Adrenal gland (tissue), 19 donors: Measurements from ENCODE around the gene ENKUR. TPM values are rescaled to one million over a fixed set of nuclear protein-coding genes. Genes with fewer than 3 reads are reported as not detected.
A peak's percentile ranks its signal among the peaks of the same experiment; 100 is the strongest.

Experiments
- DNase-seq, 7 donors: peaks; one replicate each; pipeline ENCODE4 v3.0.0-alpha.2; 2019 to 2020
- H3K27ac ChIP-seq, 5 donors: fragments of 200-600 bp; sonication (generic) in 4 of 5; 1 replicate in 3 of 5; 2 replicates in 2 of 5; pipeline versions ENCODE4 v1.5.1 to v1.8.0; 2016 to 2020; ENCODE audit warnings: mild to moderate bottlenecking in 1 of 5
- H3K27me3 ChIP-seq: fragments of 200-600 bp; 2 replicates; pipeline ENCODE4 v1.8.0; 2021
- H3K36me3 ChIP-seq, 2 donors: fragments of 200-600 bp; replicated peaks in 1 of 2; 1 replicate in 1 of 2; 2 replicates in 1 of 2; pipeline versions ENCODE4 v1.5.1 to v1.8.0; 2018 to 2022
- H3K4me1 ChIP-seq, 2 donors: fragments of 200-600 bp; replicated peaks in 1 of 2; 1 replicate in 1 of 2; 2 replicates in 1 of 2; pipeline versions ENCODE4 v1.5.1 to v1.8.0; 2018 to 2021
- H3K4me3 ChIP-seq, 4 donors: fragments of 200-600 bp; sonication (generic) in 3 of 4; one replicate each; pipeline ENCODE4 v1.5.1; 2016 to 2018
- H3K9me3 ChIP-seq, 3 donors: fragments of 200-600 bp; sonication (generic) in 1 of 3; replicated peaks in 1 of 3; 1 replicate in 2 of 3; 2 replicates in 1 of 3; pipeline versions ENCODE4 v1.5.1 to v1.8.0; 2016 to 2021
- POLR2A ChIP-seq, 2 donors: fragments of 450-650 bp; IDR thresholded peaks; one replicate each; pipeline ENCODE4 v1.6.1; 2017; ENCODE audit warnings: antibody characterized with exemption in 2 of 2, mild to moderate bottlenecking in 2 of 2, moderate library complexity in 1 of 2
- WGBS, 4 donors: extraction: QIAGEN DNeasy Blood & Tissue Kit in 2 of 4; methylation state at CpG; one replicate each; pipeline versions ENCODE4 v1.1.5 to v1.1.7; 2013 to 2017; 5-methylcytosine and 5-hydroxymethylcytosine counted together
- intact Hi-C, 2 donors: fragments of 100-400 bp; cut with DNase I; formaldehyde crosslinking; loops; one replicate each; pipeline versions ENCODE4 v1.14.1 to v1.15.0; 2022 to 2023
- long read RNA-seq, 10 donors: library from polyadenylated mRNA in 3 of 10; unstranded in 2 of 10; stranded (forward) in 1 of 10; transcript quantifications; one replicate each; pipeline ENCODE4 v2.0.0 and lab custom pipeline, GENCODE V29; 2021 to 2026
- polyA plus RNA-seq, 3 donors: library from polyadenylated mRNA; stranded (reverse); fragments of 200-250 nt in 2 of 3; fragments of 350-450 nt in 1 of 3; fragmentation: Illumina TruSeq in 1 of 3; extraction: RNeasy Lipid Tissue Mini Kit (QIAGEN cat#74804) in 1 of 3; gene quantifications; one replicate each; pipeline ENCODE4 v1.2.3, GENCODE V29; 2013 to 2014
- total RNA-seq, 9 donors: library from RNA; depleted of rRNA in 4 of 9; stranded (reverse); fragments of >200 nt in 4 of 9; fragments of 120-200 nt in 1 of 9; fragmentation: NEBNext Ultra II Directional in 1 of 9; extraction: Animal tissue kit (Norgen Biotek cat#: 25700) in 1 of 9; gene quantifications; one replicate each; pipeline versions ENCODE4 v1.1.0 to v1.2.4, GENCODE V29; 2013 to 2023
- TF ChIP-seq, protein P1 (sequence below), 6 experiments: fragments of 450-650 bp in 4 of 6; fragments of 200-600 bp in 2 of 6; sonication (generic) in 1 of 6; IDR thresholded peaks; 1 replicate in 5 of 6; 2 replicates in 1 of 6; pipeline versions ENCODE4 v1.5.1 to v1.8.0; 2016 to 2021; ENCODE audit warnings: antibody characterized with exemption in 6 of 6, mild to moderate bottlenecking in 2 of 6, moderate library complexity in 1 of 6
- donor health status: healthy with polysubstance abuse.
- donor health status: Bipolar disorder and iron deficiency.
- donor health status: DM: yes; HTN: yes; CAD: no.
- donor health status: DM: no; HTN: no; CAD: no.
- donor health status: DM: no; HTN: no; CAD: no.
- donor health status: DM: yes; HTN: yes; CAD: no.

Gene ENKUR, protein sequence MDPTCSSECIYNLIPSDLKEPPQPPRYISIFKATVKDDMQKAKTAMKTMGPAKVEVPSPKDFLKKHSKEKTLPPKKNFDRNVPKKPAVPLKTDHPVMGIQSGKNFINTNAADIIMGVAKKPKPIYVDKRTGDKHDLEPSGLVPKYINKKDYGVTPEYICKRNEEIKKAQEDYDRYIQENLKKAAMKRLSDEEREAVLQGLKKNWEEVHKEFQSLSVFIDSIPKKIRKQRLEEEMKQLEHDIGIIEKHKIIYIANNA
- under 1 TPM in 4 of 9 donors, not detected in 5; 0.17 to 0.69 (median 0.33) TPM for total RNA-seq
- polyA plus RNA-seq: under 1 TPM; 0.16 to 0.70 (median 0.17) TPM
- long read RNA-seq, donor 1: 0 reads
- long read RNA-seq, donor 2: 0 reads
- long read RNA-seq, donor 3, partial matches to known transcripts: 0 of 1 reads
- long read RNA-seq, donor 3, other reads (novel, unspliced or antisense): 0 of 1 reads
- long read RNA-seq, donor 4: 0 reads
- long read RNA-seq, donor 5: 0 reads
- long read RNA-seq, donor 6: 0 reads
- long read RNA-seq, donor 7: 0 reads
- long read RNA-seq, donor 8: 0 reads
- long read RNA-seq, donor 9: 0 reads
- long read RNA-seq, donor 10: 0 reads

DNA sequence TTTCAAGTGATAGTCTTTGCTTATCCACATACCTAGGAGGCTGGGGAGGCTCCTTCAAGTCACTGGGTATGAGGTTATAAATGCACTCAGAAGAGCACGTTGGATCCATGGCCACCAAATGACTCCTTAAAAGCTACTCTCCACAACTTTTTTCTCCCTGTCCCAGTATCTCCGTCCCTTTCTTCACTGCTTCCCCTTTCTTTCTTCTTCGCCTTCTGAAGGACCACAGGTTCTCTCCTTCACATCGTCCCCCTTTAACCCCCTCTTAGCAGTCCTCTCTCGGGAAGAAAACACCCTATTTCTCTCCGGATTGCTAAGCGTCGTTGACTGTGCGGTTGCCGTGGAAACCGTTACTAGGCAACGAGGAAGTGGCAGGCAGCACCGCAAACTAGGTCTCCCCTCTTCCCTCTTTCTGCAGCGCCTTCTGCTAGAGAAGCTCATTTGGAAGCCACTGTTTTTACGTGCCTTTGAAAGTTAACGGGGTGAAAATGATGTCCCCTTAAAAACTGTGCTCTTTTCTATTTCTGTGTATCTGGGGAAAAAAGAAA, at the start of gene ENKUR:
TSS of gene ENKUR (minus strand) at position 331 of the 548 bp plus-strand sequence. CDS start at position 109, 222 bp downstream.
- no peaks in the 10 kb centered on the region for H3K9me3 ChIP-seq
- intact Hi-C loops: no loop called here
- peak within 1 kb of the TSS in 3 of 4 donors; percentile 57 to 61 (median 60) for H3K4me3 ChIP-seq
- H3K27me3 ChIP-seq: no peaks in the 10 kb centered on the region
- 0 to 1% (median 1%) methylated on average over 16 of the region's 16 CpGs for WGBS, 4 donors
- no peaks in the 10 kb centered on the region for H3K36me3 ChIP-seq
- DNase-seq: peak; percentile 92 to 98 (median 96)
- peak within 1 kb of the TSS; percentile 80 to 96 (median 89) for H3K27ac ChIP-seq
- TF ChIP-seq POLR2A (IDR thresholded peaks at IDR 0.05): no peak
- TF ChIP-seq, protein P1, sequence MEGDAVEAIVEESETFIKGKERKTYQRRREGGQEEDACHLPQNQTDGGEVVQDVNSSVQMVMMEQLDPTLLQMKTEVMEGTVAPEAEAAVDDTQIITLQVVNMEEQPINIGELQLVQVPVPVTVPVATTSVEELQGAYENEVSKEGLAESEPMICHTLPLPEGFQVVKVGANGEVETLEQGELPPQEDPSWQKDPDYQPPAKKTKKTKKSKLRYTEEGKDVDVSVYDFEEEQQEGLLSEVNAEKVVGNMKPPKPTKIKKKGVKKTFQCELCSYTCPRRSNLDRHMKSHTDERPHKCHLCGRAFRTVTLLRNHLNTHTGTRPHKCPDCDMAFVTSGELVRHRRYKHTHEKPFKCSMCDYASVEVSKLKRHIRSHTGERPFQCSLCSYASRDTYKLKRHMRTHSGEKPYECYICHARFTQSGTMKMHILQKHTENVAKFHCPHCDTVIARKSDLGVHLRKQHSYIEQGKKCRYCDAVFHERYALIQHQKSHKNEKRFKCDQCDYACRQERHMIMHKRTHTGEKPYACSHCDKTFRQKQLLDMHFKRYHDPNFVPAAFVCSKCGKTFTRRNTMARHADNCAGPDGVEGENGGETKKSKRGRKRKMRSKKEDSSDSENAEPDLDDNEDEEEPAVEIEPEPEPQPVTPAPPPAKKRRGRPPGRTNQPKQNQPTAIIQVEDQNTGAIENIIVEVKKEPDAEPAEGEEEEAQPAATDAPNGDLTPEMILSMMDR (IDR thresholded peaks at IDR 0.05): no peak
- H3K4me1 ChIP-seq: peaks cover 0 to 20% of the 10 kb centered on the region in 2 donors

DNA sequence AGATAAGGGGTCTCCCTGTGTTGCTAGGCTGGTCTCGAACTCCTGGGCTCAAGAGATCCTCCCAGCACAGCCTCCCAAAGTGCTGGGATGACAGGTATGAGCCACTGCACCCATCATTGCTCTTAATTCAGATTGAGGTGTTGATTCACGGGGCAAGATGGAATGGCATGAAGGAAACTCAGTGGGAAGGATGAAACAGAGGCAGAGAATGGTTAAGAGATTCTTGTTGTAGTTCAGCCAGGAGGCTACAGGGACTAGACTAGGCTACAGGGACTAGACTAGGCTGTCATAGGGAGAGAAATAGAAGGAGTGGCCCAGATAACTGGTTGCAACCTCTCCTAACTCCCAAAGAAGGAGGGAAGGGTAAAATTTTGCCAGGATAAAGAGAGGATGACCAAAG, 48.4 kb upstream of the ENKUR start:
- Histone ChIP-seq H3K9me3 (no peaks in the 10 kb centered on the region), H3K27ac (no peak overlapping the region), H3K36me3 (no peaks in the 10 kb centered on the region), H3K4me3 (no peak overlapping the region), H3K4me1 (no peaks in the 10 kb centered on the region), H3K27me3 (no peaks in the 10 kb centered on the region)
- intact Hi-C loops: no loop called here
- no peak for TF ChIP-seq POLR2A (IDR thresholded peaks at IDR 0.05)
- TF ChIP-seq, protein P1 (IDR thresholded peaks at IDR 0.05): no peak
- 88 to 96% (median 91%) methylated on average over 2 of the region's 2 CpGs for WGBS, 4 donors
- DNase-seq: no peak

DNA sequence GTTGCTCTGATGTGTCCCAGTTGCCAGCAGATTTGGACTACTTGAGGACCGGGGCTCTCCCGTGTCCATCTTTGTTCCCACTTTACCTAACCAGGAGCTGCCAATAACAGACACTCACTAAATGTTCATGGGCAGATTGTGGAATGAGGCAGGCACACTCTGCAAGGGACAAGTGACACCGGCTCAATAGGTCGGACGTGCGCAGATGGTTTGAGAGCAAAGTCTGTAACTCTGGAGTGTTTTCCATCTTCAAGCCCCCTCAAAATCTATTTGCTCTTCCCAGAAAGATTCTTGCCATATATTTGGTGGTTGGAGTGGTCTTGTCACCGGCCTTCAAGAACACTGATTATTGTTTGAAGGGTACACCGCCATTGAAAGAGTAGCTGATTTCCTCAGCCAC, 47.7 kb upstream of the ENKUR start:
- intact Hi-C loops: no loop called here
- Histone ChIP-seq H3K9me3 (no peaks in the 10 kb centered on the region), H3K4me1 (no peaks in the 10 kb centered on the region), H3K27ac (no peak overlapping the region), H3K36me3 (no peaks in the 10 kb centered on the region), H3K27me3 (no peaks in the 10 kb centered on the region), H3K4me3 (no peak overlapping the region)
- WGBS, 4 donors: 91 to 96% (median 95%) methylated on average over 8 of the region's 8 CpGs
- TF ChIP-seq, protein P1 (IDR thresholded peaks at IDR 0.05): no peak
- TF ChIP-seq POLR2A (IDR thresholded peaks at IDR 0.05): no peak
- DNase-seq: no peak

DNA sequence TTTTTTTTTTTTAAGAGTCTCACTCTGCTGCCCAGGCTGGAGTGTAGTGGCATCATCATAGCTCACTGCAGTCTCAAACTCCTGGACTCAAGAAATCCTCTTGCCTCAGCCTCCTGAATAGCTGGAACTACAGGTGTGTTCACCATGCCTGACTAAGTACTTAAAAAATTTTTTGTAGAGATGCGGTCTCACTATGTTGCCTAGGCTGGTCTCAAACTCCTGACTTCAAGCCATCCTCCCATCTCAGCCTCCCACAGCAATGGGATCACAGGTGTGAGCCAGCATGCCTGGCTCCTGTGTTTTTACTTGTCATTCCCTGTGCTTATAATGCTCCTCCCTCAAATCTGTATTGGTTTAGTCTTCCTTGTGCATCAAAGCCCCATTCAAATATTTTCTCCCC, 47.2 kb upstream of the ENKUR start:
- Histone ChIP-seq H3K9me3 (no peaks in the 10 kb centered on the region), H3K27ac (no peak overlapping the region), H3K4me3 (no peak overlapping the region), H3K4me1 (no peaks in the 10 kb centered on the region), H3K36me3 (no peaks in the 10 kb centered on the region), H3K27me3 (no peaks in the 10 kb centered on the region)
- intact Hi-C loops: no loop called here
- DNase-seq: no peak
- TF ChIP-seq POLR2A (IDR thresholded peaks at IDR 0.05): no peak
- TF ChIP-seq, protein P1 (IDR thresholded peaks at IDR 0.05): no peak
- WGBS, 4 donors: 91 to 97% (median 93%) methylated on average over 1 of the region's 1 CpG
